Thyroid gland (tissue), 4 donors: ENCODE results near the gene TAOK3. TPM values are rescaled to one million over a fixed set of nuclear protein-coding genes. Genes with fewer than 3 reads are reported as not detected.

Experiments
- DNase-seq, 2 donors: peaks; one replicate each; pipeline ENCODE4 v3.0.0-alpha.2; 2019
- H3K27ac ChIP-seq, 3 donors: fragments of 200-600 bp; sonication (generic); 1 replicate in 2 of 3; 2 replicates in 1 of 3; pipeline ENCODE4 v1.5.1; 2016 to 2019; ENCODE audit warnings: mild to moderate bottlenecking in 1 of 3, moderate library complexity in 1 of 3
- H3K27me3 ChIP-seq: fragments of 200-600 bp; sonication (generic); one replicate; pipeline ENCODE4 v1.5.1; 2019
- H3K36me3 ChIP-seq, 2 donors: fragments of 200-600 bp; sonication (generic); one replicate each; pipeline ENCODE4 v1.5.1; 2016 to 2019
- H3K4me1 ChIP-seq, 2 donors: fragments of 200-600 bp; sonication (generic); one replicate each; pipeline ENCODE4 v1.5.1; 2017 to 2019
- H3K4me3 ChIP-seq, 3 donors: fragments of 200-600 bp; sonication (generic); replicated peaks in 1 of 3; 1 replicate in 2 of 3; 2 replicates in 1 of 3; pipeline ENCODE4 v1.5.1; 2016; ENCODE audit warnings: mild to moderate bottlenecking in 1 of 3
- H3K9me3 ChIP-seq: fragments of 200-600 bp; sonication (generic); one replicate; pipeline ENCODE4 v1.5.1; 2017
- POLR2A ChIP-seq, 2 donors: fragments of 450-650 bp; IDR thresholded peaks; one replicate each; pipeline ENCODE4 v1.6.1; 2017; ENCODE audit warnings: antibody characterized with exemption in 2 of 2, mild to moderate bottlenecking in 2 of 2, moderate library complexity in 1 of 2
- WGBS, 2 donors: methylation state at CpG; one replicate each; pipeline ENCODE4 v1.1.5; 2017; 5-methylcytosine and 5-hydroxymethylcytosine counted together
- intact Hi-C: fragments of 100-400 bp; cut with DNase I; formaldehyde crosslinking; loops from one replicate; pipeline ENCODE4 v1.15.1; 2023
- total RNA-seq, 4 donors: library from RNA; depleted of rRNA; stranded (reverse); fragments of >200 nt; gene quantifications; one replicate each; pipeline ENCODE4 v1.2.3, GENCODE V29; 2016
- TF ChIP-seq, protein P1 (sequence below), 6 experiments: fragments of 200-600 bp in 3 of 6; fragments of 450-650 bp in 3 of 6; sonication (generic) in 3 of 6; IDR thresholded peaks; one replicate each; pipeline ENCODE4 v1.5.1; 2016 to 2019; ENCODE audit warnings: antibody characterized with exemption in 6 of 6, mild to moderate bottlenecking in 2 of 6, inconsistent platforms in 1 of 6, moderate library complexity in 1 of 6

TAOK3 gene
- total RNA-seq, 4 donors from 2014 or later, result 38.4 to 65.3 (median 50.2) TPM

DNA sequence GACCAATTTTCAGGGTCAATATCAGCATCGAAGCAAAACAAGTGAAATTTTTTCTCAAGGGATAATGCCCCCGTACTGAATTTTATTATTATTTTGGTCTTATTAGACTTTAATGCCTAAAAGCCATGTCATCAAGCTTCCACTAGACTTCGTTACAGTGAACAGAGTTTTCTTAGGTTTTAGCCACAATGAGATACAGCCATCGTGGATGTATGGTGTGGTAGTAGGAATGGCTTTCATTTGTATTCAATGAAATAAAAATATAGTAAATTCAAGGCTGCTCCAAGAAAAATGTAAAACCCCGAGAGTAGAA lies 11.7 kb downstream of the TAOK3 start:
- H3K4me1 ChIP-seq, result peaks cover 14 to 29% of the 10 kb centered on the region in 2 donors
- H3K36me3 ChIP-seq, result no peaks in the 10 kb centered on the region
- 88 to 90% methylated on average over 5 of the region's 5 CpGs for WGBS, 2 donors
- intact Hi-C loops, result no loop called here
- DNase-seq, result no peak
- TF ChIP-seq, protein P1, sequence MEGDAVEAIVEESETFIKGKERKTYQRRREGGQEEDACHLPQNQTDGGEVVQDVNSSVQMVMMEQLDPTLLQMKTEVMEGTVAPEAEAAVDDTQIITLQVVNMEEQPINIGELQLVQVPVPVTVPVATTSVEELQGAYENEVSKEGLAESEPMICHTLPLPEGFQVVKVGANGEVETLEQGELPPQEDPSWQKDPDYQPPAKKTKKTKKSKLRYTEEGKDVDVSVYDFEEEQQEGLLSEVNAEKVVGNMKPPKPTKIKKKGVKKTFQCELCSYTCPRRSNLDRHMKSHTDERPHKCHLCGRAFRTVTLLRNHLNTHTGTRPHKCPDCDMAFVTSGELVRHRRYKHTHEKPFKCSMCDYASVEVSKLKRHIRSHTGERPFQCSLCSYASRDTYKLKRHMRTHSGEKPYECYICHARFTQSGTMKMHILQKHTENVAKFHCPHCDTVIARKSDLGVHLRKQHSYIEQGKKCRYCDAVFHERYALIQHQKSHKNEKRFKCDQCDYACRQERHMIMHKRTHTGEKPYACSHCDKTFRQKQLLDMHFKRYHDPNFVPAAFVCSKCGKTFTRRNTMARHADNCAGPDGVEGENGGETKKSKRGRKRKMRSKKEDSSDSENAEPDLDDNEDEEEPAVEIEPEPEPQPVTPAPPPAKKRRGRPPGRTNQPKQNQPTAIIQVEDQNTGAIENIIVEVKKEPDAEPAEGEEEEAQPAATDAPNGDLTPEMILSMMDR (IDR thresholded peaks at IDR 0.05), result no peak
- TF ChIP-seq POLR2A (IDR thresholded peaks at IDR 0.05), result no peak
- no peak overlapping the region for H3K4me3 ChIP-seq
- no peak overlapping the region for H3K27ac ChIP-seq
- H3K27me3 ChIP-seq, result no peaks in the 10 kb centered on the region
- no peaks in the 10 kb centered on the region for H3K9me3 ChIP-seq

DNA sequence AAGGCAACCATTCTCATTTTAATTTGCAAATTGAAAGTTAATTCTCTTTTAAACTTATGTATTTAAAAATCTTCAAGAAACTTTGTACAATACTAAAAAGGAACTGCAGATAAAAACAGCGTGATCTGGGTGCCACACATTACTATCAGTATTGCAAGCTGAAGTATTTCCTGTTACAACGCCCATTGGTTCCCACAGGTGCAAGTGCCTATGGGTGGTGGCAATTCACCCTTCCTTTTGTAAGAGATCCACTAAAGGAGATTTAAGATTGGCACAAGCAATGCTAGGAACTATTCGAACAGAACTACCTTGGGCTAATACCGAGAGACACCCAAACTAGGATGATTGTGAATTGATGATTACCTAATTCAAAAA lies 13.2 kb downstream of the TAOK3 start:
- H3K27me3 ChIP-seq, result no peaks in the 10 kb centered on the region
- intact Hi-C loops, result no loop called here
- WGBS, 2 donors, result 83 to 93% methylated on average over 4 of the region's 4 CpGs
- no peaks in the 10 kb centered on the region for H3K36me3 ChIP-seq
- H3K9me3 ChIP-seq, result no peaks in the 10 kb centered on the region
- TF ChIP-seq POLR2A (IDR thresholded peaks at IDR 0.05), result no peak
- TF ChIP-seq, protein P1 (IDR thresholded peaks at IDR 0.05), result no peak
- DNase-seq, result no peak
- no peak overlapping the region for H3K4me3 ChIP-seq
- H3K27ac ChIP-seq, result peak overlapping the region in 1 of 3 donors; percentile 8
- H3K4me1 ChIP-seq, result peaks cover 14 to 29% of the 10 kb centered on the region in 2 donors

- peak overlapping the region in 1 of 3 donors; percentile 8 for H3K27ac ChIP-seq
- intact Hi-C loops, result no loop called here
- H3K4me3 ChIP-seq, result no peak overlapping the region
- H3K9me3 ChIP-seq, result no peaks in the 10 kb centered on the region
- DNase-seq, result no peak
- no peaks in the 10 kb centered on the region for H3K27me3 ChIP-seq
- WGBS, 2 donors, result 47 to 50% methylated on average over 7 of the region's 7 CpGs
- H3K4me1 ChIP-seq, result peaks cover 14 to 29% of the 10 kb centered on the region in 2 donors
- TF ChIP-seq POLR2A (IDR thresholded peaks at IDR 0.05), result no peak
- TF ChIP-seq, protein P1 (IDR thresholded peaks at IDR 0.05), result no peak
- no peaks in the 10 kb centered on the region for H3K36me3 ChIP-seq
These were observed 13.8 kb downstream of the TAOK3 start for GRCh38 chr12:118358612-118359540.

DNA sequence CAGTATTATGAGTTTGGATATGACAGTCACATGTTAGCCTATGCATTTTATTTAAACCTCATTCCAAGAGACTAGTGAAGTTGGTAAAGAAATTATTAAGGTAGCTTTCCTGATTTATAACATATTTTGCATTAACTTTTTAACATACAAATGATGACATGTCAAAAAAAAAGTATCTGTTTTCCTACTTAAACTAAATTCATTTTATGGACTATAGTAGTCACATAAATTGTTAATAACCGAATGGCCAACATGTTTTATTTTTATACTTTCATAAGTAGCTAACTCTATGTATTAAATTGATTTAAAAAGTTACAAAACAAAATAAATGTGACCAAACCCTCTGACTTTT lies 14.7 kb downstream of the TAOK3 start:
- no peaks in the 10 kb centered on the region for H3K36me3 ChIP-seq
- intact Hi-C loops, result no loop called here
- H3K27me3 ChIP-seq, result no peaks in the 10 kb centered on the region
- H3K4me1 ChIP-seq, result peaks cover 14 to 29% of the 10 kb centered on the region in 2 donors
- no peak overlapping the region for H3K4me3 ChIP-seq
- 93 to 96% methylated on average over 1 of the region's 1 CpG for WGBS, 2 donors
- no peak for DNase-seq
- no peaks in the 10 kb centered on the region for H3K9me3 ChIP-seq
- TF ChIP-seq POLR2A (IDR thresholded peaks at IDR 0.05), result no peak
- TF ChIP-seq, protein P1 (IDR thresholded peaks at IDR 0.05), result no peak
- H3K27ac ChIP-seq, result no peak overlapping the region

- H3K27me3 ChIP-seq, result no peaks in the 10 kb centered on the region
- H3K36me3 ChIP-seq, result no peaks in the 10 kb centered on the region
- WGBS, 2 donors, result 51 to 55% methylated on average over 7 of the region's 7 CpGs
- no peak for TF ChIP-seq POLR2A (IDR thresholded peaks at IDR 0.05)
- TF ChIP-seq, protein P1 (IDR thresholded peaks at IDR 0.05), result no peak
- peaks cover 14 to 29% of the 10 kb centered on the region in 2 donors for H3K4me1 ChIP-seq
- intact Hi-C loops, result no loop called here
- H3K27ac ChIP-seq, result peak overlapping the region in 2 of 3 donors; percentile 24 to 32
- no peaks in the 10 kb centered on the region for H3K9me3 ChIP-seq
- no peak overlapping the region for H3K4me3 ChIP-seq
- DNase-seq, result no peak
These were observed 15.3 kb downstream of the TAOK3 start for GRCh38 chr12:118357257-118358007.
